Right renal pelvis (tissue), 4 donors: ENCODE results near the gene TNNI3K. TPM values are rescaled to one million over a fixed set of nuclear protein-coding genes. Genes with fewer than 3 reads are reported as not detected.
A peak's percentile ranks its signal among the peaks of the same experiment; 100 is the strongest.

ENCODE experiments used
- DNase-seq, 4 donors: peaks; one replicate each; pipeline ENCODE4 v3.0.0-alpha.2; 2013; ENCODE audit warnings: low read depth in 4 of 4, low spot score in 3 of 4, missing footprints in 1 of 4
- polyA plus RNA-seq, 4 donors: library from polyadenylated mRNA; unstranded; fragments of 120-200 nt; gene quantifications; one replicate each; pipeline ENCODE4 v1.2.1, GENCODE V29; 2013; ENCODE audit not compliant: insufficient read length in 4 of 4

TNNI3K gene
- polyA plus RNA-seq, 4 donors, result 0.62 to 2.6 (median 2.1) TPM

- no peak for DNase-seq
These were observed 250.4 kb downstream of the TNNI3K start for GRCh38 chr1:74485622-74486021.

GRCh38 chr1:74486036-74486435 lies 250.8 kb downstream of the TNNI3K start:
- no peak for DNase-seq

- no peak for DNase-seq
These were observed 261.5 kb downstream of the TNNI3K start for GRCh38 chr1:74496669-74497068.

- no peak for DNase-seq
These were observed 263.7 kb downstream of the TNNI3K start for GRCh38 chr1:74498901-74499300.

GRCh38 chr1:74502432-74502831 lies 267.2 kb downstream of the TNNI3K start:
- peak; percentile 45 to 64 (median 53) for DNase-seq

- no peak for DNase-seq
These were observed 267.7 kb downstream of the TNNI3K start for GRCh38 chr1:74502858-74503257.

GRCh38 chr1:74504125-74504932 lies 269.1 kb downstream of the TNNI3K start:
- peak; percentile 33 to 46 (median 43) for DNase-seq

- no peak for DNase-seq
These were observed 269.8 kb downstream of the TNNI3K start for GRCh38 chr1:74504933-74505512.

- DNase-seq, result no peak
These were observed 270.9 kb downstream of the TNNI3K start for GRCh38 chr1:74505928-74506710.

GRCh38 chr1:74508449-74508848 lies 273.3 kb downstream of the TNNI3K start:
- no peak for DNase-seq

- DNase-seq, result no peak
These were observed 277.2 kb downstream of the TNNI3K start, which contains the start of gene LRRC53 for GRCh38 chr1:74512170-74512915. LRRC53 (minus strand) TSS chr1:74512611; CDS start chr1:74483349, 29,262 bp downstream.

- DNase-seq, result no peak
These were observed 278.5 kb downstream of the TNNI3K start for GRCh38 chr1:74513411-74514300.

- DNase-seq, result no peak
These were observed 282.4 kb downstream of the TNNI3K start for GRCh38 chr1:74517599-74518051.

- DNase-seq, result peak in 2 of 4 donors; percentile 12 to 13
These were observed 287.0 kb downstream of the TNNI3K start for GRCh38 chr1:74522148-74522547.

GRCh38 chr1:74523873-74524480 lies 288.8 kb downstream of the TNNI3K start:
- no peak for DNase-seq

GRCh38 chr1:74526708-74527107 lies 291.5 kb downstream of the TNNI3K start:
- no peak for DNase-seq

- no peak for DNase-seq
These were observed 292.9 kb downstream of the TNNI3K start for GRCh38 chr1:74528123-74528522.

GRCh38 chr1:74530892-74531291 lies 295.7 kb downstream of the TNNI3K start:
- DNase-seq, result no peak

GRCh38 chr1:74531796-74532195 lies 296.6 kb downstream of the TNNI3K start:
- DNase-seq, result no peak
